Testis (tissue), 3 donors: ENCODE data around the gene EYA3. TPM values are rescaled to one million over a fixed set of nuclear protein-coding genes. Genes with fewer than 3 reads are reported as not detected.
A peak's percentile ranks its signal among the peaks of the same experiment; 100 is the strongest.

ENCODE experiments used
- DNase-seq: peaks from one replicate; pipeline ENCODE4 v3.0.0-alpha.2; 2019
- H3K27ac ChIP-seq, 2 donors: fragments of 200-600 bp; sonication (generic); one replicate each; pipeline ENCODE4 v1.5.1; 2019
- H3K27me3 ChIP-seq: fragments of 200-600 bp; sonication (generic); one replicate; pipeline ENCODE4 v1.5.1; 2019
- H3K36me3 ChIP-seq: fragments of 200-600 bp; sonication (generic); one replicate; pipeline ENCODE4 v1.5.1; 2017; ENCODE audit warnings: low read depth; ENCODE audit errors: missing control alignments
- H3K4me1 ChIP-seq: fragments of 200-600 bp; sonication (generic); one replicate; pipeline ENCODE4 v1.5.1; 2019
- H3K4me3 ChIP-seq, 2 donors: fragments of 200-600 bp; sonication (generic); one replicate each; pipeline ENCODE4 v1.5.1; 2017 to 2019
- H3K9me3 ChIP-seq: fragments of 200-600 bp; sonication (generic); one replicate; pipeline ENCODE4 v1.5.1; 2017
- POLR2A ChIP-seq: fragments of 450-650 bp; IDR thresholded peaks from one replicate; pipeline ENCODE4 v1.6.1; 2017; ENCODE audit warnings: antibody characterized with exemption, mild to moderate bottlenecking, moderate library complexity
- WGBS, 2 donors: methylation state at CpG; one replicate each; pipeline ENCODE4 v1.1.5; 2018; 5-methylcytosine and 5-hydroxymethylcytosine counted together
- intact Hi-C: fragments of 100-400 bp; cut with DNase I; formaldehyde crosslinking; loops from one replicate; pipeline ENCODE4 v1.15.1; 2023; ENCODE audit warnings: low total_unique reads
- polyA plus RNA-seq: library from polyadenylated mRNA; stranded (reverse); fragments of 350-450 nt; fragmentation: Illumina TruSeq; extraction: RNeasy Lipid Tissue Mini Kit (QIAGEN cat#74804); gene quantifications from one replicate; pipeline ENCODE4 v1.2.3, GENCODE V29; 2014; ENCODE audit warnings: low read depth, low replicate concordance; ENCODE audit not compliant: insufficient read depth
- total RNA-seq, 2 donors: library from RNA; depleted of rRNA; stranded (reverse); fragments of >200 nt; gene quantifications; one replicate each; pipeline ENCODE4 v1.2.3, GENCODE V29; 2016
- TF ChIP-seq, protein P1 (sequence below), 3 experiments: fragments of 450-650 bp in 2 of 3; fragments of 200-600 bp in 1 of 3; sonication (generic) in 1 of 3; IDR thresholded peaks; one replicate each; pipeline ENCODE4 v1.5.1; 2016 to 2019; ENCODE audit warnings: antibody characterized with exemption in 3 of 3, mild to moderate bottlenecking in 2 of 3, moderate library complexity in 1 of 3

EYA3 gene
- total and polyA plus RNA-seq, 3 donors from 2014 or later: 28.3 to 41.9 (median 31.5) TPM

DNA sequence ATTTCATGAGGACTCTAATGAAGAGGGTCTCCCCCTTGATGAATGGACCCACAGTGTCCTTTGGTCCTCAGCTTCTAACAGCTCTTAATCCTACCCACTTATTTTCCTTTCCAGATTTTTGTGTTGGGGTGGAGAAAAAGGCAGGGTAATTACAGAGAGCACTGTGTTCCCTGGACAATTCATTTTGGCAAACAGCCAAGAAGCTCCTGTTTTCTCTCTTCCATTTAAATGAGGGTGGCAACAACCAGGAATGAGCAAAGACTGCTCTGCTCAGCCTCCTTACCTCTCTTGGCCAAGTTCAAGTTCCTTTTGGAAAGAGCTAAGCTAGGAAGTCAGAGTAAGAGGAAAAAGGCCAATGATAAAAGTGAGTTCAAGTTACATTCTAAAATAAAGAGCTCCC is 116.7 kb downstream of the EYA3 start:
- peak; percentile 40 for DNase-seq

DNA sequence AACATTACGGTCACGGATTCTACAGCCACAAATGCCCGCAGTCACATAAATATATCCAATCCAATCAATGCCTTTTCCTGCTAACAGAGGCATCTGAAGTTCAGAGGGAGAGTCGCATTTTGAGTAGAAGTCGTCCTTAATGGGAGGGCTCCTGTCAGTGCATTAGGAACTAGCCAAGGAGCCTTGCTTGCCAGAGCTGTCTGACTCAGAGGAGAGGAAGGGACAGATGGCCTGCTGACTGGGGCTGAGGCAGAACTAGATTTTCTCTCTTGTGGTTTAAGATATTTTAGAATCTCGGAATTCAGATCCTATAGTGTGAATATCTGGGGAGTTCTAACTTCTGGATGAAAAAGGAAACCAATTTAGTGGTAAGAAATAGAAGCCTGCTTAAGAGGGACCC is 118.0 kb downstream of the EYA3 start:
- WGBS, 2 donors: 91 to 93% methylated on average over 6 of the region's 6 CpGs

More for the DNA sequence above, 116.7 kb downstream of the EYA3 start:
- intact Hi-C loops: no loop called here
- Histone ChIP-seq H3K9me3 (no peaks in the 10 kb centered on the region), H3K36me3 (no peaks in the 10 kb centered on the region), H3K4me1 (peaks cover 8% of the 10 kb centered on the region), H3K27me3 (no peaks in the 10 kb centered on the region), H3K4me3 (no peak overlapping the region), H3K27ac (no peak overlapping the region)
- TF ChIP-seq POLR2A: no peak
- TF ChIP-seq, protein P1, sequence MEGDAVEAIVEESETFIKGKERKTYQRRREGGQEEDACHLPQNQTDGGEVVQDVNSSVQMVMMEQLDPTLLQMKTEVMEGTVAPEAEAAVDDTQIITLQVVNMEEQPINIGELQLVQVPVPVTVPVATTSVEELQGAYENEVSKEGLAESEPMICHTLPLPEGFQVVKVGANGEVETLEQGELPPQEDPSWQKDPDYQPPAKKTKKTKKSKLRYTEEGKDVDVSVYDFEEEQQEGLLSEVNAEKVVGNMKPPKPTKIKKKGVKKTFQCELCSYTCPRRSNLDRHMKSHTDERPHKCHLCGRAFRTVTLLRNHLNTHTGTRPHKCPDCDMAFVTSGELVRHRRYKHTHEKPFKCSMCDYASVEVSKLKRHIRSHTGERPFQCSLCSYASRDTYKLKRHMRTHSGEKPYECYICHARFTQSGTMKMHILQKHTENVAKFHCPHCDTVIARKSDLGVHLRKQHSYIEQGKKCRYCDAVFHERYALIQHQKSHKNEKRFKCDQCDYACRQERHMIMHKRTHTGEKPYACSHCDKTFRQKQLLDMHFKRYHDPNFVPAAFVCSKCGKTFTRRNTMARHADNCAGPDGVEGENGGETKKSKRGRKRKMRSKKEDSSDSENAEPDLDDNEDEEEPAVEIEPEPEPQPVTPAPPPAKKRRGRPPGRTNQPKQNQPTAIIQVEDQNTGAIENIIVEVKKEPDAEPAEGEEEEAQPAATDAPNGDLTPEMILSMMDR (IDR thresholded peaks at IDR 0.05): no peak

DNA sequence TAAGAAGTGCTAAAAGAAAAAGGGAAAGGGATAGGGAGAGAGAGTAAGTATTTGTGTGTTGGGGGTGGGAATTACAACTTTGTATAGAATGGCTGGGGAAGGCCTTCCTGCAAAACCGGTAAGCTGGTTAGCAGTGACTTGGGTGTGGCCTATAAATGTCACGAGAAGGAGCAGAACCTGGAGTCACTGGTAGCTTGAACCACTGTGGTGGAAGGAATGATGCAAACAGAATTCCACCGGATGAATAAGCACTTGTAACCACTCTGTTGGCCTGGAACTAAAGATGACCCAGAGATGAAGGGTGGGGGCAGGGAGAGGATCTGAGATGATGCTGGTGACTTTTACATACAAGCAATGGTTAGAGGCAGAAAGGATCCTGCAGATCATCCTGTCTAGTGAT is 119.7 kb downstream of the EYA3 start:
- no peaks in the 10 kb centered on the region for H3K36me3 ChIP-seq
- WGBS, 2 donors: 83 to 84% methylated on average over 3 of the region's 3 CpGs

More for the DNA sequence above, 118.0 kb downstream of the EYA3 start:
- Histone ChIP-seq H3K27ac (no peak overlapping the region), H3K4me3 (no peak overlapping the region), H3K9me3 (no peaks in the 10 kb centered on the region), H3K36me3 (no peaks in the 10 kb centered on the region), H3K27me3 (no peaks in the 10 kb centered on the region), H3K4me1 (peaks cover 8% of the 10 kb centered on the region)
- intact Hi-C loops: no loop called here
- DNase-seq: no peak
- TF ChIP-seq POLR2A: no peak
- TF ChIP-seq, protein P1 (IDR thresholded peaks at IDR 0.05): no peak

DNA sequence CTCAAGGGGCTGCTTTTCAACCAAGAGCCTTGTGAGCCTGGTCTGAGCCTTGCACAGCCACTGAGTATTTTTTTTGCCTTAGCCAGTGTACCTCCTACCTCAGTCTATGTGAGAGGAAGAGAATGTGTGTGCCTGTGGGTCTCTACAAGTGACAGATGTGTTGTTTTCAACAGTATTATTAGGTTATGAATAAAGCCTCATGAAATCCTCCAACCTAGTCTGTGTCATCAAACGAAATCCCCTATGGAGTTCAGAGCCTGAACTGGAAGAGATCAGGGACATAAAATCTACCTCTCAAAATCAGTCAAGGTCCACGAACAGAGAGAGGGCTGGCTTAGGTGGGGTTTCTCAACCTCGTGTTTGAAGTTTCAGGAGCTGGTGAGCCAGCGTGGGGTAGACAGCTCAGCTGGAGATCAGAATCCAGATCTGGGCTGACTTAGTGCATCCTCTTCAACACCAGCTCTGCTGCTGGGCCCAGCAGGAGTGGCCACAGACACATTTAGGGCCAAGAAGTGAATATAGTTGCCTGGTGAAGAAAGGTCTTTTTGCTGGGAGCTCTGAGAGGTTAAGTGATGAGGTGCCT is 120.4 kb downstream of the EYA3 start:
- WGBS, 2 donors: 85 to 95% methylated on average over 4 of the region's 4 CpGs
- TF ChIP-seq, protein P1 (IDR thresholded peaks at IDR 0.05): no peak
- Histone ChIP-seq H3K4me1 (peaks cover 8% of the 10 kb centered on the region), H3K36me3 (no peaks in the 10 kb centered on the region), H3K27me3 (no peaks in the 10 kb centered on the region), H3K4me3 (no peak overlapping the region), H3K27ac (no peak overlapping the region), H3K9me3 (no peaks in the 10 kb centered on the region)
- no peak for DNase-seq
- intact Hi-C loops: no loop called here

More for the DNA sequence above, 119.7 kb downstream of the EYA3 start:
- no peak overlapping the region for H3K27ac ChIP-seq
- H3K9me3 ChIP-seq: no peaks in the 10 kb centered on the region
- DNase-seq: no peak
- no peaks in the 10 kb centered on the region for H3K27me3 ChIP-seq
- intact Hi-C loops: no loop called here
- no peak overlapping the region for H3K4me3 ChIP-seq
- H3K4me1 ChIP-seq: peaks cover 8% of the 10 kb centered on the region
- TF ChIP-seq, protein P1 (IDR thresholded peaks at IDR 0.05): no peak
- TF ChIP-seq POLR2A: no peak
